Kidney epithelial cell (primary cell): ENCODE data around the gene WT1. TPM values are rescaled to one million over a fixed set of nuclear protein-coding genes. Genes with fewer than 3 reads are reported as not detected.

ENCODE experiments used
- DNase-seq: peaks from one replicate; pipeline ENCODE4 v3.0.0-alpha.2; 2010; ENCODE audit warnings: low read depth
- H3K27me3 ChIP-seq: 2 replicates; pipeline ENCODE4 v1.6.0; 2011; ENCODE audit warnings: low read length; ENCODE audit not compliant: control insufficient read depth, insufficient read depth
- H3K36me3 ChIP-seq: 2 replicates; pipeline ENCODE4 v1.5.1; 2011; ENCODE audit warnings: low read length; ENCODE audit not compliant: control insufficient read depth, insufficient read depth
- H3K4me3 ChIP-seq: 2 replicates; pipeline ENCODE4 v1.5.1; 2011; ENCODE audit warnings: low read depth, mild to moderate bottlenecking, control low read depth, low read length
- CTCF ChIP-seq: IDR thresholded peaks from 2 replicates; pipeline ENCODE4 v1.5.1; 2011; ENCODE audit warnings: mild to moderate bottlenecking, moderate library complexity, low read length, control low read depth, inconsistent platforms; ENCODE audit not compliant: insufficient read depth, poor library complexity, severe bottlenecking
- total RNA-seq: library from RNA; depleted of rRNA; stranded (reverse); fragments of >200 nt; gene quantifications from 2 replicates; pipeline ENCODE4 v1.2.3, GENCODE V29; 2015

Gene WT1
- total RNA-seq, 1 donor from 2014 or later, result 8.5 TPM

- DNase-seq, result no peak
- peaks cover 46% of the 10 kb centered on the region for H3K27me3 ChIP-seq
- TF ChIP-seq CTCF, result no peak
- H3K36me3 ChIP-seq, result no peaks in the 10 kb centered on the region
- H3K4me3 ChIP-seq, result no peak overlapping the region
These were observed 9.6 kb downstream of the WT1 start for GRCh38 chr11:32425761-32426160.

GRCh38 chr11:32422545-32422944, 12.8 kb downstream of the WT1 start:
- H3K36me3 ChIP-seq, result no peaks in the 10 kb centered on the region
- no peak for DNase-seq
- H3K27me3 ChIP-seq, result peaks cover 18% of the 10 kb centered on the region
- no peak for TF ChIP-seq CTCF
- no peak overlapping the region for H3K4me3 ChIP-seq

GRCh38 chr11:32421992-32422391, 13.3 kb downstream of the WT1 start:
- H3K36me3 ChIP-seq, result no peaks in the 10 kb centered on the region
- no peak for DNase-seq
- no peak for TF ChIP-seq CTCF
- H3K27me3 ChIP-seq, result peaks cover 13% of the 10 kb centered on the region
- no peak overlapping the region for H3K4me3 ChIP-seq

GRCh38 chr11:32420937-32421901, 14.1 kb downstream of the WT1 start:
- Histone ChIP-seq H3K27me3 (peaks cover 5% of the 10 kb centered on the region), H3K4me3 (no peak overlapping the region), H3K36me3 (no peaks in the 10 kb centered on the region)
- no peak for DNase-seq
- no peak for TF ChIP-seq CTCF

- no peak for TF ChIP-seq CTCF
- DNase-seq, result no peak
- Histone ChIP-seq H3K27me3 (no peaks in the 10 kb centered on the region), H3K36me3 (no peaks in the 10 kb centered on the region), H3K4me3 (no peak overlapping the region)
These were observed 15.2 kb downstream of the WT1 start for GRCh38 chr11:32420139-32420538.
